Measurements from ENCODE around the gene LCP1.

Gene LCP1

GRCh38 chr13:46154136-46154801, 27.7 kb downstream of the LCP1 start:
- DNase-seq: no peak

GRCh38 chr13:46152627-46153328, 29.2 kb downstream of the LCP1 start:
- no peak for DNase-seq

GRCh38 chr13:46150134-46150693, 31.8 kb downstream of the LCP1 start:
- no peak for DNase-seq

- DNase-seq: peak in 1 of 2 donors; percentile 30
Measured at GRCh38 chr13:46149272-46150133, 32.5 kb downstream of the LCP1 start.

- DNase-seq: no peak
Measured at GRCh38 chr13:46146898-46147297, 35.1 kb downstream of the LCP1 start.

- DNase-seq: no peak
Measured at GRCh38 chr13:46145950-46146349, 36.0 kb downstream of the LCP1 start.

- no peak for DNase-seq
Measured at GRCh38 chr13:46145135-46145534, 36.8 kb downstream of the LCP1 start.

- no peak for DNase-seq
Measured at GRCh38 chr13:46143184-46143701, 38.7 kb downstream of the LCP1 start.

- DNase-seq: no peak
Measured at GRCh38 chr13:46142776-46143175, 39.2 kb downstream of the LCP1 start.

- DNase-seq: no peak
Measured at GRCh38 chr13:46140044-46140443, 41.9 kb downstream of the LCP1 start.

- DNase-seq: no peak
Measured at GRCh38 chr13:46137627-46138317, 44.2 kb downstream of the LCP1 start.

GRCh38 chr13:46136688-46137087, 45.3 kb downstream of the LCP1 start:
- DNase-seq: no peak

GRCh38 chr13:46134961-46135522, 46.9 kb downstream of the LCP1 start:
- DNase-seq: no peak

- no peak for DNase-seq
Measured at GRCh38 chr13:46134494-46134893, 47.5 kb downstream of the LCP1 start.

- DNase-seq: no peak
Measured at GRCh38 chr13:46132109-46132508, 49.9 kb downstream of the LCP1 start.

GRCh38 chr13:46131705-46132104, 50.3 kb downstream of the LCP1 start:
- no peak for DNase-seq

GRCh38 chr13:46129955-46130618, 51.9 kb downstream of the LCP1 start:
- DNase-seq: no peak

GRCh38 chr13:46129124-46129523, 52.9 kb downstream of the LCP1 start:
- no peak for DNase-seq

GRCh38 chr13:46127358-46128023, 54.5 kb downstream of the LCP1 start:
- DNase-seq: no peak

GRCh38 chr13:46126552-46127357, 55.2 kb downstream of the LCP1 start:
- peak; percentile 70 to 74 for DNase-seq
